ENCODE results near the gene BTBD8. TPM values are rescaled to one million over a fixed set of nuclear protein-coding genes. Genes with fewer than 3 reads are reported as not detected.

The BTBD8 gene
- total RNA-seq, 1 donor from 2014 or later, result 4.4 TPM

GRCh38 chr1:92085727-92086126 is 5.6 kb downstream of the BTBD8 start:
- ATAC-seq, result no peak
- intact Hi-C loops (cut with micrococcal nuclease), result no loop called here
- no peak for DNase-seq

- intact Hi-C loops (cut with micrococcal nuclease), result no loop called here
- DNase-seq, result no peak
- ATAC-seq, result no peak
These were observed 7.4 kb downstream of the BTBD8 start for GRCh38 chr1:92087542-92087941.

- ATAC-seq, result no peak
- intact Hi-C loops (cut with micrococcal nuclease), result no loop called here
- no peak for DNase-seq
These were observed 11.5 kb downstream of the BTBD8 start for GRCh38 chr1:92091625-92092024.

GRCh38 chr1:92094090-92094489 is 13.9 kb downstream of the BTBD8 start:
- DNase-seq, result no peak
- intact Hi-C loops (cut with micrococcal nuclease), result no loop called here

GRCh38 chr1:92094595-92094994 is 14.4 kb downstream of the BTBD8 start:
- DNase-seq (no peak), ATAC-seq (no peak)
- intact Hi-C loops (cut with micrococcal nuclease), result no loop called here

More at GRCh38 chr1:92094090-92094489, 13.9 kb downstream of the BTBD8 start:
- no peak for ATAC-seq

- DNase-seq (no peak), ATAC-seq (no peak)
- intact Hi-C loops (cut with micrococcal nuclease), result no loop called here
These were observed 15.7 kb downstream of the BTBD8 start for GRCh38 chr1:92095874-92096273.

GRCh38 chr1:92096317-92096716 is 16.2 kb downstream of the BTBD8 start:
- ATAC-seq (no peak), DNase-seq (no peak)
- intact Hi-C loops (cut with micrococcal nuclease), result no loop called here

- DNase-seq (no peak), ATAC-seq (no peak)
- intact Hi-C loops (cut with micrococcal nuclease), result no loop called here
These were observed 25.5 kb downstream of the BTBD8 start for GRCh38 chr1:92105546-92106081.

- peak; percentile 74 for ATAC-seq
- DNase-seq, result no peak
- intact Hi-C loops (cut with micrococcal nuclease), result no loop called here
These were observed 28.5 kb downstream of the BTBD8 start for GRCh38 chr1:92108631-92109030.

GRCh38 chr1:92117526-92117925 is 37.4 kb downstream of the BTBD8 start:
- no peak for ATAC-seq
- intact Hi-C loops (cut with micrococcal nuclease), result no loop called here

GRCh38 chr1:92118826-92119225 is 38.7 kb downstream of the BTBD8 start:
- ATAC-seq (no peak), DNase-seq (no peak)
- intact Hi-C loops (cut with micrococcal nuclease), result no loop called here

More at GRCh38 chr1:92117526-92117925, 37.4 kb downstream of the BTBD8 start:
- no peak for DNase-seq

- intact Hi-C loops (cut with micrococcal nuclease), result no loop called here
- peak; percentile 26 for ATAC-seq
These were observed 43.7 kb downstream of the BTBD8 start for GRCh38 chr1:92123868-92124267.

GRCh38 chr1:92125204-92125603 is 45.1 kb downstream of the BTBD8 start:
- intact Hi-C loops (cut with micrococcal nuclease), result no loop called here
- DNase-seq (no peak), ATAC-seq (no peak)

More at GRCh38 chr1:92123868-92124267, 43.7 kb downstream of the BTBD8 start:
- no peak for DNase-seq

- no peak for ATAC-seq
- intact Hi-C loops (cut with micrococcal nuclease), result no loop called here
These were observed 45.9 kb downstream of the BTBD8 start for GRCh38 chr1:92126088-92126487.

GRCh38 chr1:92134331-92134730 is 54.2 kb downstream of the BTBD8 start:
- no peak for ATAC-seq
- intact Hi-C loops (cut with micrococcal nuclease), result no loop called here
- DNase-seq, result no peak

More at GRCh38 chr1:92126088-92126487, 45.9 kb downstream of the BTBD8 start:
- no peak for DNase-seq

GRCh38 chr1:92136341-92136740 is 56.2 kb downstream of the BTBD8 start:
- intact Hi-C loops (cut with micrococcal nuclease), result no loop called here
- ATAC-seq (no peak), DNase-seq (no peak)

GRCh38 chr1:92154934-92155333 is 74.8 kb downstream of the BTBD8 start:
- DNase-seq (no peak), ATAC-seq (no peak)
- intact Hi-C loops (cut with micrococcal nuclease), result no loop called here

- ATAC-seq (no peak), DNase-seq (no peak)
- intact Hi-C loops (cut with micrococcal nuclease), result no loop called here
These were observed 79.4 kb downstream of the BTBD8 start for GRCh38 chr1:92159593-92159992.

- no peak for ATAC-seq
- intact Hi-C loops (cut with micrococcal nuclease), result no loop called here
- no peak for DNase-seq
These were observed 85.2 kb downstream of the BTBD8 start for GRCh38 chr1:92165389-92165788.

GRCh38 chr1:92167151-92167550 is 87.0 kb downstream of the BTBD8 start:
- intact Hi-C loops (cut with micrococcal nuclease), result no loop called here
- DNase-seq, result no peak

GRCh38 chr1:92168657-92169056 is 88.5 kb downstream of the BTBD8 start:
- DNase-seq (no peak), ATAC-seq (no peak)
- intact Hi-C loops (cut with micrococcal nuclease), result no loop called here

More at GRCh38 chr1:92167151-92167550, 87.0 kb downstream of the BTBD8 start:
- no peak for ATAC-seq
